ENCODE data around the gene TBC1D3D.
"Not testable (repeated sequence)": the region's sequence is repeated elsewhere in the genome, so short reads cannot be mapped to it uniquely, and the experiment has no call there.

TBC1D3D gene

GRCh38 chr17:38003676-38004075, at the start of gene TBC1D3D:
TBC1D3D (plus strand) TSS chr17:38003976; CDS start chr17:38005561, 1,585 bp downstream.
- H3K4me3 Mint-ChIP-seq, H3K27me3 Mint-ChIP-seq, ATAC-seq, H3K27ac Mint-ChIP-seq, H3K4me1 Mint-ChIP-seq, DNase-seq, H3K9me3 Mint-ChIP-seq: not testable (repeated sequence)

DNA sequence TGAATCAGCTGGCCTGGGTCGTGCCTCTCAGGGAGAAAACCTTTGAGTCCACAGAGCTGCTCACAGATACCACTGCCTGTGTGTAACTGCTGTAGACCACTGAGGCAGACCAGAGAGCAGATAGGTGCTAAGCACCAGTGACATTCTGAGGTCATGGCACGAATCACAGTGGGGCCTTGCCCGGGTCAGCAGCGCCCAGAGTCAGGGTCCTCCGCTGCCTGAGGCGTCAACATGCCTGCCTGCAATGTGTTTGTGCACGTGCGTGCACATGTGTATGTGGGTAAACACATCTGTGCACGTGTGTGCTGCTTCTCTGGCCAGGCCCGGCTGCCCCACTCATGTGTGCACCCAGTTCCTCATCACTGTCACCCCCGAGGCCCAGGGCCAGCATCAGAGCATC, 14.8 kb upstream of the TBC1D3D start, which contains the start of gene TBC1D3L:
TBC1D3L (minus strand) TSS at position 101 of the 400 bp plus-strand sequence. CDS start 1,540 bp downstream, outside the sequence.
- not testable (repeated sequence) for H3K27ac Mint-ChIP-seq, H3K27me3 Mint-ChIP-seq, ATAC-seq, H3K4me3 Mint-ChIP-seq, H3K4me1 Mint-ChIP-seq, H3K9me3 Mint-ChIP-seq, DNase-seq
